Measurements from ENCODE around the gene CDH4.

GRCh38 chr20:61487346-61487996 lies 235.4 kb downstream of the CDH4 start:
- no peak for TF ChIP-seq CTCF (IDR thresholded peaks at IDR 0.05)
- no peak for TF ChIP-seq EP300 (IDR thresholded peaks at IDR 0.05)

All from sigmoid colon (tissue), 4 donors.